IPS-11a (cell line): ENCODE results near the gene SOHLH2.
A peak's percentile ranks its signal among the peaks of the same experiment; 100 is the strongest.

Experiments
- H3K4me3 ChIP-seq: one replicate; pipeline ENCODE4 v1.5.1; 2013; ENCODE audit warnings: low read depth, low read length, control low read depth

SOHLH2 gene

GRCh38 chr13:36188441-36188840 lies 25.9 kb downstream of the SOHLH2 start:
- no peak overlapping the region for H3K4me3 ChIP-seq

GRCh38 chr13:36183901-36184300 lies 30.5 kb downstream of the SOHLH2 start:
- no peak overlapping the region for H3K4me3 ChIP-seq

- H3K4me3 ChIP-seq = no peak overlapping the region
Observed at GRCh38 chr13:36175621-36176020, 38.7 kb downstream of the SOHLH2 start.

DNA sequence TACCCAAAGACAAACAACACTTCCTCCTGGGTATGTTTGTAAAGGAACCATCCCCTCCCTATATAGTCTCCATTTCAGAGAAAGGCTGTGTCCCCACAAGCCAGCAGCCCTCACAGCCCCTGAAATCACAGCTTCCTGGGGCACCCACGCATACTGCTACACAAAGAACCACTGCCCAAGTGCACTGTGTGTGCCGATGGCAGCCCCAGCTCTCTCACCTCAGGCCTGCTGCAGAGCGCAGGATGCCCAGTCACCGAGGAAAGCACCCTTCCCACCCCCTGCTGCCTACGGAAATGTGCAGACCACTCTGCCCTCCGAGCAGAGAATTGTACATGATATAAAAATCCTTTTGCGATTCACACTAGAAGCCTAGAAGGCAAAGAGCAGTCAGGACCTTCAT lies 39.4 kb downstream of the SOHLH2 start:
- H3K4me3 ChIP-seq = no peak overlapping the region

- no peak overlapping the region for H3K4me3 ChIP-seq
Observed at GRCh38 chr13:36173571-36174322, 40.6 kb downstream of the SOHLH2 start.

DNA sequence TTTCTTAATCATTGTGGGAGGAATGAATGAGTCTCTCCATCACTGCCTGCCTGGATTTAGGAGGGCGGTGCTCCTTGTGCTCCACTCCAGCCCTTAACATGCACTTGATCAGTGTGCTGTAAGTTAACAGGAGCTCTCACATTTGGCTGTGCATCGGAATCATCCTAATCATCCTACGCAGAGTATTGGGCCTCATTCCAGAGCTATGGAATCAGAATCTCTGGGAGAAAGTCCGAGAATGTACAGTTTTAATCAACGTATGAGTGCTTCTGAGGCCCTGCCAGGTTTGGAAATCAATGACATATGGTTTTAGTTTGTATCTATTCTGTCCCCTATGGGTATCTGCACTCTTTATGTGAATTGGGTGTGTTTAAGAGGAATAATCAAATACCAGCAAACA lies 48.3 kb downstream of the SOHLH2 start:
- no peak overlapping the region for H3K4me3 ChIP-seq

DNA sequence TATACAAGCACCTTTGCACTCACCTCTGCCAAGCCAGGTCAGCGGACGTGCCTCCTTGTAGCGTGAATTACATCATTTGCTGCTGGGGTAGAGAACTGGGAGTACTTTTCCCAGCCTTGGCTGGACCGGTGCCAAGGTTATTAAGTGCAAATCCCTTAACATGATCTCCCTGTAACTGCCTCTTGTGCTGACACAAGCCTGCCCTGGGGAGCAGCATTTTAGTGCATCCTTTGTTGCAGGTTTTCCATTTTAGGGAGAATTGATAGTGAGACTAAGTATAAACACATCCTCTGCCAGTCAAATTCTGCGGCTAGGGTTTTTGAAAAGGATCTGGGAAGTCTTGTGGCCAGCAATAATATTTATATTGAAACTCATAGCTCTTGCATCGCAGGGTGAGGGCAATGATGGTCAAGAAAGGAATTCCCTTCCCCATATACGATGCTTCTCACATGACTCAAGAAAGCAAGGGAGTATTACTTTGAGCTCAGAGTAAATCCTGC lies 50.5 kb downstream of the SOHLH2 start:
- no peak overlapping the region for H3K4me3 ChIP-seq

DNA sequence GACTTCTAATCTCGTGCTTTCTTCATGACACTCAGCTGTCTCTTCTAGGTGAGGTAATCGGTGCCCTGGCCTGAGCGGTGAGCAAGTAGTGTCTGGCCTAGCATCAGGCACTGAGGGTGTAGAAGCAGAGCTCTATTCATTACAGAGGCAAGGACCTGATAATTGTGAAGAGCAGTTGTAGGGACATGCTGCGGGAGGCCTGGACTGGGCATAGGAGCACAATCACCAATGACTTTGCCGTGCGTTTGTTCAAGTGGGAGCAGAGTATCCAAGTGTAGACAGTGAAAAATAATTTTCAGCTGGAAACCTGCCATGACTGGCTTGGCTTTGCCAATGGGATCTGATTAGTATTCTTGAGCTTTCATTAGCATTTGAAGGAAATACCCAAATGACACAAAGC lies 51.1 kb downstream of the SOHLH2 start:
- no peak overlapping the region for H3K4me3 ChIP-seq

- H3K4me3 ChIP-seq = no peak overlapping the region
Observed at GRCh38 chr13:36160297-36160696, 54.1 kb downstream of the SOHLH2 start.

DNA sequence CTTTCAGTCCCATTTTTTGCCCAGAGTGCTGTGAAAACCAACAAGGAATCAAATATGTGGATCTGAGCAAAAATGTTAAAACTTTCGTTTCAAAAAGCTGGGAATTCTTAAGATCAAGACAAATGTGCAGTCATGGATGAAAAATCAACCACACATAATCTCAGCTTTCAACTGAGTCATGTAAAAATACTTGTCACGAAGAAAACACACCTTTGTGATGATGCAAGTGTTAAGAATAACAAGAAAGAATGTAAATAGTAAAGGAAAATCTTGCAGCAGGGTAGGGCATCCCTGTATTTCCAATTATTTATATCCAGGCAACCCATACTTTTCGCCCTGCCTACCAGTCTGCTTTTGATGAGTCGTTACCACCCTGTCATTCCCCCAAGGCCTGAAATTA lies 55.7 kb downstream of the SOHLH2 start:
- no peak overlapping the region for H3K4me3 ChIP-seq

DNA sequence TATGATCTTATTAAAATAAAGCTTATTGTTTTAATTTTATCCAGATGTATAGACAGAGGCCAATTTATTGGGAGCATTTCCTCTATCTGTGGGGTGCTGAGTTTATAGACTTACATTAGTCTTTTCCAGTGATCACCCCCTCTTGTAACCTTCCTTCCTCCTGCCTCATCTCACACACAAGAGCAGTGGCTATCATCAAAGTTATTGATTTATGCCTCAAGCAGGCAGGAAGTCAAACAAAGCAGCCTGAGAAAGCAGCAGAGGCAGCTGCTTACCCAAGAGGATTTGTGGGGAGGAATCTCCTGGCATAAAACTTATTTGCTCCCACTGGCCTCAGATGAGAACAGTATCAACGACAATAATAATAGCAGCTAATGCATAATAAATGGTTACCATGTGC lies 56.9 kb downstream of the SOHLH2 start:
- no peak overlapping the region for H3K4me3 ChIP-seq

DNA sequence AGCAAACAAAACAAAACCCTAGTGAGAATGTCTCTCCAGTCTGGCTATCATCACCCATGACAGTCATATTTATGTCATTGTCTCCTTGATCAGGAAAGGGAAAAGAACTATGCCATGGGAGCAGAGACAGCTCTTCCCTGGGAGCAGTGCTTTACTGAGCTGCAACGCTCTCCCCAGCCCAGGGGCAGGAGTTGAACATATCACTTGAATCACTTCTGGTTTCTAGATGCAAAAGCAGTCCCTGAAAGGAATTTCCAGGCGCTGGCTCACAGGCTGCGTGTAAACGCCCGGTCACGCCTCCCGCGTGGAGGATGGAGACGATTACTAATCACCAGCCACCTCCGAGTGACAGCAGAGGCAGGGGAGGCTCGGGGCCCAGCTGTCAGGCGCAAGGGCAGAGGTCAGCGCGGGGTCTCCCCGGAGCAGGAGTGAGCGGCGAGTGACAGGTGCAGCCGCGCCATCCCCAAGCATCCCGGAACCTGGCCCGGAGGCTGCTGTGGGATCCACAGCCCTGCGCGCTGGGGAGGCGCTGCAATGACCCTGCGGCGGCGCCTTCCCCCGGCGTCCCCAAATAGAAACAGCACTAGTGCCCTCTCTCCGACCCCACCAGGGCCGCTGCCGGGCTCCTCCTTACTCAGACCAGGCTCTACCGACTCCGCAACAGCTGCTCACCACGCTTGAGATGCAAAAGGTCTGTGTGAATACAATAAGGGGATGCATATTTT lies 59.6 kb downstream of the SOHLH2 start:
- H3K4me3 ChIP-seq = peak overlapping the region; percentile 13

DNA sequence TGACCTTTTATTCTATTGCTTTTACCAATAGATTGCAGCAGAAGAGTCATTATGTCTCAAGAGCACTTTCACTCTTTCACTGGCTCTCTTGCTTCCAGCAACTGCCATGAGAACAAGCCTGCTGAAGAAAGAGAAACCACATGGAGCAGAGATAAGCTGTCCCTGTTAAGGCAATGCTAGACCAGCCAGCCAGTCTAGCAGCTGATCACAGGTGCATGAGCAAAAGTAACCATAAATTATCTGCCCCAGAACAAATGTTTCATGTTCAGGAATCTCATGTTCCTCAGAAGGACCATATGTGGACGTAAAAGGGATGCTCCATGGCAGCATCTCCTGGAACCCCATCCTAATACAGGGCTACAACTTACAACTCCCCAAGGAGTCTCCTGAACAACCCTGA lies 62.8 kb downstream of the SOHLH2 start:
- no peak overlapping the region for H3K4me3 ChIP-seq

GRCh38 chr13:36148446-36148845 lies 65.9 kb downstream of the SOHLH2 start:
- H3K4me3 ChIP-seq = no peak overlapping the region

GRCh38 chr13:36147330-36147729 lies 67.0 kb downstream of the SOHLH2 start:
- no peak overlapping the region for H3K4me3 ChIP-seq

- H3K4me3 ChIP-seq = no peak overlapping the region
Observed at GRCh38 chr13:36146511-36147269, 67.7 kb downstream of the SOHLH2 start.

- H3K4me3 ChIP-seq = no peak overlapping the region
Observed at GRCh38 chr13:36143738-36144137, 70.6 kb downstream of the SOHLH2 start.

- H3K4me3 ChIP-seq = no peak overlapping the region
Observed at GRCh38 chr13:36142735-36143134, 71.6 kb downstream of the SOHLH2 start.

DNA sequence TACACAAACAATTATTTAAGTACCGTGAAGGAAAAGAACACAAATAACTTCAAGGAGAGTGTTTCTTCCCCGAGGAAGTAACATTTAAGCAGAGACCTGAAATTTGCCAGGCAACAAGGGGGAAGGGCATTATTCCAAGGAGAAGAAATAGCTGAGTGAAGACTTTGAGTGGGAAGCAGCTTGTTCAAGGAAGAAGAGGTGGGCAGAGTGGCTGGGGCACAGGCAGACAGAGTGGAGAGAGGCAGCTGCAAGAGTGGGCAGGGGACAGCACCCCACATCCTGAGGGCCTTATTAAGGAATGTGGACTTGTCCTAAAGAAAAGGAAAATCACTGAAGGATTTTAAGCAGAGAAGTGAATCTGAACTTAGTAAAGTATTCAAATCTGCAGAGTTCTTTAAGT lies 78.5 kb downstream of the SOHLH2 start:
- no peak overlapping the region for H3K4me3 ChIP-seq

DNA sequence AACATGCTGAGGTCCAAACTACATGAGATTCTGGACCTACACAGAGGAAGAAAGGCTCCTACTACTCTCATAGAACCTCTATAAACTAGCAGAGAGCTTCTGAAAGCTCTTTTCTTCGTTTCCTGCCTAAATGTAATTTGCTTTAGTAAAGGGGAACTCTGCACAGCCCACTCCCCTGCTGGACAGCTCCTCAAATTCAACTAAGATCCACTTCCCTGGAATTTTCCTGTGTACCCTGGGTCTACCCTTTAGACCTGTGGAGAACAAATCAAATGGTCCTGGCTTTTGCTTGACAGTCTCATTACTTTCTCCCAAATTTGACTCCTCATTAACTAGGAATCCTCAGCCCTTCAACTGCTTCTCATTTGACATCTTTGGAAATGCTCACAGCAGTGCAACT lies 79.7 kb downstream of the SOHLH2 start:
- H3K4me3 ChIP-seq = no peak overlapping the region

- H3K4me3 ChIP-seq = no peak overlapping the region
Observed at GRCh38 chr13:36133950-36134626, 80.3 kb downstream of the SOHLH2 start.
